Measurements from ENCODE around the gene GRB10. TPM values are rescaled to one million over a fixed set of nuclear protein-coding genes. Genes with fewer than 3 reads are reported as not detected.

Gene GRB10
- polyA plus RNA-seq, 1 donor from 2014 or later, result 78.4 TPM

- Histone ChIP-seq H2AFZ (ENCODE audit: low read depth, low read length) (no peak overlapping the region), H3K27me3 (ENCODE audit: insufficient read depth, low read depth, low read length) (no peaks in the 10 kb centered on the region), H3K79me2 (replicated peaks; ENCODE audit: insufficient read depth, low read length) (peaks cover 45% of the 10 kb centered on the region), H3F3A (ENCODE audit: insufficient read depth, low read length, poor library complexity, severe bottlenecking) (no peaks in the 10 kb centered on the region), H3K4me3 (ENCODE audit: low read length) (no peak overlapping the region), H3K36me3 (ENCODE audit: insufficient read depth, low read length) (no peaks in the 10 kb centered on the region), H3K9me2 (ENCODE audit: insufficient read depth, low read length) (no peaks in the 10 kb centered on the region), H3K4me2 (ENCODE audit: low read length) (no peak overlapping the region), H4K20me1 (ENCODE audit: insufficient read depth) (no peaks in the 10 kb centered on the region), H3K9ac (ENCODE audit: low read length) (no peak overlapping the region), H3K9me3 (ENCODE audit: low read length) (no peaks in the 10 kb centered on the region), H3K27ac (ENCODE audit: low read length) (no peak overlapping the region)
- TF ChIP-seq EP300 (conservative IDR thresholded peaks at IDR 0.05; ENCODE audit: poor library complexity, severe bottlenecking) (no peak), RAD21 (conservative IDR thresholded peaks at IDR 0.05) (no peak), REST (IDR thresholded peaks at IDR 0.05; ENCODE audit: borderline replicate concordance) (no peak), POLR2AphosphoS5 (IDR thresholded peaks at IDR 0.05) (no peak), EZH2 (IDR thresholded peaks at IDR 0.05; ENCODE audit: borderline replicate concordance, insufficient read depth, low read length, poor library complexity, severe bottlenecking) (no peak), SMC3 (conservative IDR thresholded peaks at IDR 0.05; ENCODE audit: poor library complexity) (no peak)
Observed at GRCh38 chr7:50720295-50720694, 62.4 kb downstream of the GRB10 start.

GRCh38 chr7:50718876-50719275 lies 63.8 kb downstream of the GRB10 start:
- Histone ChIP-seq H3K79me2 (replicated peaks; ENCODE audit: insufficient read depth, low read length) (peaks cover 52% of the 10 kb centered on the region), H3K9ac (ENCODE audit: low read length) (no peak overlapping the region)

DNA sequence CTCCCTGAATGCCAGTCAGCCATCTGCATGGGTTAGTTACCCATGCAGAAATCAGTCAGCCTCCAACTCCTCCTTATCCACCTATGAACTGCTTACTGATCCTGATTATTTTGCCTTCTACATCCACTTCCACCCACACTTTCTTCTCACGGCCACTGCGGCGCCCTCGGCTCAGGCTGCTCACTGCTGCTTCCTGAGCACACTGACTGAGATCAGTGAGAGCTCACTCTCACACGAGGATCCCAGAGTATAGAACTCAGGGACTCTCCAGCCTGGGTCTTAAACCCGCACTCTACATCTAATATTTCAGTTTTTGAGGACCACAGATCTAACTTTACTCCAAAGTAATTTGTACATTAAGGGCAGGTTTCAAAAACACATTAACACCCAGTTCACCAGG lies 64.4 kb downstream of the GRB10 start:
- Histone ChIP-seq H3F3A (ENCODE audit: insufficient read depth, low read length, poor library complexity, severe bottlenecking) (no peaks in the 10 kb centered on the region), H3K4me2 (ENCODE audit: low read length) (no peak overlapping the region), H3K27ac (ENCODE audit: low read length) (no peak overlapping the region), H3K9me3 (ENCODE audit: low read length) (no peaks in the 10 kb centered on the region), H3K9me2 (ENCODE audit: insufficient read depth, low read length) (no peaks in the 10 kb centered on the region), H3K27me3 (ENCODE audit: insufficient read depth, low read depth, low read length) (no peaks in the 10 kb centered on the region), H3K36me3 (ENCODE audit: insufficient read depth, low read length) (no peaks in the 10 kb centered on the region), H3K9ac (ENCODE audit: low read length) (no peak overlapping the region), H2AFZ (ENCODE audit: low read depth, low read length) (no peak overlapping the region), H4K20me1 (ENCODE audit: insufficient read depth) (no peaks in the 10 kb centered on the region), H3K4me3 (ENCODE audit: low read length) (no peak overlapping the region), H3K79me2 (replicated peaks; ENCODE audit: insufficient read depth, low read length) (peaks cover 55% of the 10 kb centered on the region)
- no peak for TF ChIP-seq EZH2 (IDR thresholded peaks at IDR 0.05; ENCODE audit: borderline replicate concordance, insufficient read depth, low read length, poor library complexity, severe bottlenecking)
- TF ChIP-seq POLR2AphosphoS5 (IDR thresholded peaks at IDR 0.05), result no peak
- TF ChIP-seq TAF1 (IDR thresholded peaks at IDR 0.05; ENCODE audit: low read depth), result no peak
- no peak for TF ChIP-seq MXI1 (conservative IDR thresholded peaks at IDR 0.05; ENCODE audit: poor library complexity, severe bottlenecking)
- TF ChIP-seq REST (IDR thresholded peaks at IDR 0.05; ENCODE audit: borderline replicate concordance), result no peak
- TF ChIP-seq, protein P1, sequence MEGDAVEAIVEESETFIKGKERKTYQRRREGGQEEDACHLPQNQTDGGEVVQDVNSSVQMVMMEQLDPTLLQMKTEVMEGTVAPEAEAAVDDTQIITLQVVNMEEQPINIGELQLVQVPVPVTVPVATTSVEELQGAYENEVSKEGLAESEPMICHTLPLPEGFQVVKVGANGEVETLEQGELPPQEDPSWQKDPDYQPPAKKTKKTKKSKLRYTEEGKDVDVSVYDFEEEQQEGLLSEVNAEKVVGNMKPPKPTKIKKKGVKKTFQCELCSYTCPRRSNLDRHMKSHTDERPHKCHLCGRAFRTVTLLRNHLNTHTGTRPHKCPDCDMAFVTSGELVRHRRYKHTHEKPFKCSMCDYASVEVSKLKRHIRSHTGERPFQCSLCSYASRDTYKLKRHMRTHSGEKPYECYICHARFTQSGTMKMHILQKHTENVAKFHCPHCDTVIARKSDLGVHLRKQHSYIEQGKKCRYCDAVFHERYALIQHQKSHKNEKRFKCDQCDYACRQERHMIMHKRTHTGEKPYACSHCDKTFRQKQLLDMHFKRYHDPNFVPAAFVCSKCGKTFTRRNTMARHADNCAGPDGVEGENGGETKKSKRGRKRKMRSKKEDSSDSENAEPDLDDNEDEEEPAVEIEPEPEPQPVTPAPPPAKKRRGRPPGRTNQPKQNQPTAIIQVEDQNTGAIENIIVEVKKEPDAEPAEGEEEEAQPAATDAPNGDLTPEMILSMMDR (IDR thresholded peaks at IDR 0.05; ENCODE audit: poor library complexity, severe bottlenecking), result no peak
- TF ChIP-seq SMC3 (conservative IDR thresholded peaks at IDR 0.05; ENCODE audit: poor library complexity), result no peak
- no peak for TF ChIP-seq RAD21 (conservative IDR thresholded peaks at IDR 0.05)
- no peak for TF ChIP-seq EP300 (conservative IDR thresholded peaks at IDR 0.05; ENCODE audit: poor library complexity, severe bottlenecking)

More at GRCh38 chr7:50718876-50719275, 63.8 kb downstream of the GRB10 start:
- no peaks in the 10 kb centered on the region for H3K27me3 ChIP-seq (ENCODE audit: insufficient read depth, low read depth, low read length)
- H3F3A ChIP-seq (ENCODE audit: insufficient read depth, low read length, poor library complexity, severe bottlenecking), result no peaks in the 10 kb centered on the region
- H3K36me3 ChIP-seq (ENCODE audit: insufficient read depth, low read length), result no peaks in the 10 kb centered on the region
- H3K9me3 ChIP-seq (ENCODE audit: low read length), result no peaks in the 10 kb centered on the region
- no peak overlapping the region for H3K27ac ChIP-seq (ENCODE audit: low read length)
- H3K4me2 ChIP-seq (ENCODE audit: low read length), result no peak overlapping the region
- H2AFZ ChIP-seq (ENCODE audit: low read depth, low read length), result no peak overlapping the region
- no peak overlapping the region for H3K4me3 ChIP-seq (ENCODE audit: low read length)
- H4K20me1 ChIP-seq (ENCODE audit: insufficient read depth), result no peaks in the 10 kb centered on the region
- H3K9me2 ChIP-seq (ENCODE audit: insufficient read depth, low read length), result no peaks in the 10 kb centered on the region
- TF ChIP-seq SMC3 (conservative IDR thresholded peaks at IDR 0.05; ENCODE audit: poor library complexity), result no peak
- TF ChIP-seq POLR2AphosphoS5 (IDR thresholded peaks at IDR 0.05), result no peak
- TF ChIP-seq MXI1 (conservative IDR thresholded peaks at IDR 0.05; ENCODE audit: poor library complexity, severe bottlenecking), result no peak
- TF ChIP-seq EP300 (conservative IDR thresholded peaks at IDR 0.05; ENCODE audit: poor library complexity, severe bottlenecking), result no peak
